Right lobe of liver (tissue), 6 donors: ENCODE measurements around the gene PEDS1. TPM values are rescaled to one million over a fixed set of nuclear protein-coding genes. Genes with fewer than 3 reads are reported as not detected.

Source experiments
- ATAC-seq, 4 donors: fragments of 200-7000 bp; cut with Tn5 transposase; one replicate each; pipeline ENCODE4 v1.9.1; 2020; ENCODE audit warnings: mild to moderate bottlenecking in 4 of 4, moderate library complexity in 4 of 4
- DNase-seq, 3 donors: peaks; one replicate each; pipeline ENCODE4 v3.0.0-alpha.2; 2020
- H3K27ac ChIP-seq, 3 donors: fragments of 200-600 bp; one replicate each; pipeline ENCODE4 v1.8.0; 2022
- H3K27me3 ChIP-seq, 2 donors: fragments of 200-600 bp; one replicate each; pipeline ENCODE4 v1.8.0; 2022
- H3K36me3 ChIP-seq, 4 donors: fragments of 200-600 bp; sonication (generic) in 1 of 4; one replicate each; pipeline versions ENCODE4 v1.5.1 to v1.8.0; 2017 to 2022; ENCODE audit warnings: control low read depth in 1 of 4
- H3K4me1 ChIP-seq, 4 donors: fragments of 200-600 bp; sonication (generic) in 1 of 4; one replicate each; pipeline versions ENCODE4 v1.5.1 to v1.8.0; 2017 to 2022; ENCODE audit warnings: control low read depth in 1 of 4
- H3K4me3 ChIP-seq, 3 donors: fragments of 200-600 bp; one replicate each; pipeline ENCODE4 v1.8.0; 2022
- H3K9me3 ChIP-seq, 4 donors: fragments of 200-600 bp; sonication (generic) in 1 of 4; one replicate each; pipeline versions ENCODE4 v1.5.1 to v1.8.0; 2017 to 2022; ENCODE audit warnings: control low read depth in 1 of 4
- POLR2A ChIP-seq: fragments of 450-650 bp; IDR thresholded peaks from one replicate; pipeline ENCODE4 v1.6.1; 2017; ENCODE audit warnings: antibody characterized with exemption, mild to moderate bottlenecking
- WGBS: methylation state at CpG from one replicate; pipeline ENCODE4 v1.1.6; 2018; ENCODE audit warnings: low coverage, low lambda C conversion rate; ENCODE audit not compliant: insufficient coverage; ENCODE audit errors: missing lambda C conversion rate; 5-methylcytosine and 5-hydroxymethylcytosine counted together
- intact Hi-C, 2 donors: fragments of 100-400 bp; cut with DNase I; formaldehyde crosslinking; loops; one replicate each; pipeline versions ENCODE4 v1.11.2 to v1.14.1; 2022
- total RNA-seq, 6 experiments: library from RNA; depleted of rRNA in 2 of 6; stranded (reverse); fragments of >200 nt in 2 of 6; fragmentation: NEBNext Ultra II Directional in 3 of 6; extraction: Animal tissue kit (Norgen Biotek cat#: 25700) in 3 of 6; gene quantifications; one replicate each; pipeline versions ENCODE4 v1.1.0 to v1.2.4, GENCODE V29; 2016 to 2023
- TF ChIP-seq, protein P1 (sequence below), 4 donors: fragments of 200-600 bp in 3 of 4; fragments of 450-650 bp in 1 of 4; IDR thresholded peaks; one replicate each; pipeline versions ENCODE4 v1.5.1 to v1.8.0; 2016 to 2022; ENCODE audit warnings: antibody characterized with exemption in 4 of 4, mild to moderate bottlenecking in 2 of 4
- donor health status: DM: no; HTN: yes; CAD: no.
- donor health status: DM: no; HTN: no; CAD: no.
- donor health status: DM: no; HTN: no; CAD: no.
- donor health status: DM: no; HTN: yes; CAD: no.
- donor health status: DM: no; HTN: yes; CAD: no.

The PEDS1 gene
- total RNA-seq, 6 experiments from 2014 or later = 6.9 to 25.3 (median 13.7) TPM

GRCh38 chr20:50190251-50191064, 36.9 kb upstream of the PEDS1 start, which contains the start of gene CEBPB:
Gene CEBPB (plus strand): TSS chr20:50190830. CDS start chr20:50191034, 204 bp downstream.
- no CpG with 5 or more reads among the region's 89 CpGs for WGBS
- peak; percentile 45 to 71 (median 55) for ATAC-seq

GRCh38 chr20:50189681-50190250, 36.2 kb upstream of the PEDS1 start:
- intact Hi-C loops = loop anchor here (5.0 to 10.0 kb wide), 6 partner anchors 118 to 395 kb away; no protein-coding TSS in a partner anchor
- peaks cover 0 to 13% (median 7%) of the 10 kb centered on the region in 4 donors for H3K36me3 ChIP-seq
- whole genome bisulfite sequencing = 22% methylated on average over 8 of the region's 29 CpGs
- TF ChIP-seq, protein P1, sequence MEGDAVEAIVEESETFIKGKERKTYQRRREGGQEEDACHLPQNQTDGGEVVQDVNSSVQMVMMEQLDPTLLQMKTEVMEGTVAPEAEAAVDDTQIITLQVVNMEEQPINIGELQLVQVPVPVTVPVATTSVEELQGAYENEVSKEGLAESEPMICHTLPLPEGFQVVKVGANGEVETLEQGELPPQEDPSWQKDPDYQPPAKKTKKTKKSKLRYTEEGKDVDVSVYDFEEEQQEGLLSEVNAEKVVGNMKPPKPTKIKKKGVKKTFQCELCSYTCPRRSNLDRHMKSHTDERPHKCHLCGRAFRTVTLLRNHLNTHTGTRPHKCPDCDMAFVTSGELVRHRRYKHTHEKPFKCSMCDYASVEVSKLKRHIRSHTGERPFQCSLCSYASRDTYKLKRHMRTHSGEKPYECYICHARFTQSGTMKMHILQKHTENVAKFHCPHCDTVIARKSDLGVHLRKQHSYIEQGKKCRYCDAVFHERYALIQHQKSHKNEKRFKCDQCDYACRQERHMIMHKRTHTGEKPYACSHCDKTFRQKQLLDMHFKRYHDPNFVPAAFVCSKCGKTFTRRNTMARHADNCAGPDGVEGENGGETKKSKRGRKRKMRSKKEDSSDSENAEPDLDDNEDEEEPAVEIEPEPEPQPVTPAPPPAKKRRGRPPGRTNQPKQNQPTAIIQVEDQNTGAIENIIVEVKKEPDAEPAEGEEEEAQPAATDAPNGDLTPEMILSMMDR (IDR thresholded peaks at IDR 0.05) = no peak
- TF ChIP-seq POLR2A = no peak
- H3K4me3 ChIP-seq = peak overlapping the region; percentile 67 to 88 (median 85)
- ATAC-seq = peak; percentile 28 to 54 (median 36)
- no peaks in the 10 kb centered on the region for H3K9me3 ChIP-seq
- H3K27ac ChIP-seq = peak overlapping the region; percentile 98
- peak; percentile 89 to 93 (median 89) for DNase-seq
- H3K4me1 ChIP-seq = peaks cover 0 to 34% (median 14%) of the 10 kb centered on the region in 4 donors
- no peaks in the 10 kb centered on the region for H3K27me3 ChIP-seq

More at GRCh38 chr20:50190251-50191064, 36.9 kb upstream of the PEDS1 start, which contains the start of gene CEBPB:
- peak; percentile 100 for TF ChIP-seq POLR2A
- TF ChIP-seq, protein P1 (IDR thresholded peaks at IDR 0.05) = peak; percentile 67 to 80 (median 76)
- no peaks in the 10 kb centered on the region for H3K27me3 ChIP-seq
- no peaks in the 10 kb centered on the region for H3K9me3 ChIP-seq
- DNase-seq = peak; percentile 95 to 98 (median 97)
- H3K27ac ChIP-seq = peak within 1 kb of the TSS; percentile 98
- intact Hi-C loops = loop anchor here (5.0 kb wide), 3 partner anchors 117 to 387 kb away; no protein-coding TSS in a partner anchor
- peaks cover 0 to 34% (median 14%) of the 10 kb centered on the region in 4 donors for H3K4me1 ChIP-seq
- peak within 1 kb of the TSS; percentile 67 to 88 (median 85) for H3K4me3 ChIP-seq
- H3K36me3 ChIP-seq = peaks cover 0 to 13% (median 7%) of the 10 kb centered on the region in 4 donors

- Histone ChIP-seq H3K9me3 (no peaks in the 10 kb centered on the region), H3K4me1 (peaks cover 0 to 34% (median 14%) of the 10 kb centered on the region in 4 donors), H3K27ac (peak overlapping the region; percentile 98), H3K4me3 (peak overlapping the region in 2 of 3 donors; percentile 85 to 88), H3K27me3 (no peaks in the 10 kb centered on the region), H3K36me3 (peaks cover 0 to 13% (median 7%) of the 10 kb centered on the region in 4 donors)
- 46% methylated on average over 4 of the region's 18 CpGs for WGBS
- ATAC-seq = peak; percentile 39 to 71 (median 58)
- TF ChIP-seq, protein P1 (IDR thresholded peaks at IDR 0.05) = no peak
- peak; percentile 84 for TF ChIP-seq POLR2A
- peak; percentile 90 to 98 (median 98) for DNase-seq
- intact Hi-C loops = loop anchor here (5.0 to 10.0 kb wide), 3 partner anchors 213 to 396 kb away; no protein-coding TSS in a partner anchor
These were observed 35.6 kb upstream of the PEDS1 start for GRCh38 chr20:50188879-50189680.

DNA sequence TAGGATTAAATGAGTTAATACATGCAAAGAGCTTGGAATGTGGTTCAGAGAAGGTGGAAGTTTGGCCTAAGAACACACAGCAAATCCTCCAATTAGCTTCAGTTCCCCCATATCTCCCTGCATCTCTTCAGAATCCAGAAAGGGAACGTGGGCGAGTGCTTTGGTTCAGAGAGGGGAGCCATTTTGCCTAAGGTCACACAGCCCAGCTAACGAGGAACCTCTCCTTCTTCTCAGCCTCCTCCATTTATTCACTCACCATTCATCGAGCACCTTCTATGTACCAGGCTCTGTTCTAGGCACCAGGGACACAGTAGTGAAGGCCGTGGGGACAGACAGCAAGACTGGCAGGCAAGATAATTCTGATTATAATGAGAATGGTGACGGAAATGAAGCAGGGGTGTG, 34.8 kb upstream of the PEDS1 start:
- no peaks in the 10 kb centered on the region for H3K27me3 ChIP-seq
- peak overlapping the region; percentile 66 to 98 (median 98) for H3K27ac ChIP-seq
- intact Hi-C loops = loop anchor here (5.0 to 10.0 kb wide), 3 partner anchors 214 to 397 kb away; no protein-coding TSS in a partner anchor
- H3K4me1 ChIP-seq = peaks cover 0 to 34% (median 14%) of the 10 kb centered on the region in 4 donors
- H3K4me3 ChIP-seq = no peak overlapping the region
- ATAC-seq (no peak), DNase-seq (no peak)
- H3K36me3 ChIP-seq = peaks cover 0 to 7% (median 4%) of the 10 kb centered on the region in 4 donors
- WGBS = 86% methylated on average over 5 of the region's 6 CpGs
- H3K9me3 ChIP-seq = no peaks in the 10 kb centered on the region
- TF ChIP-seq POLR2A = no peak
- TF ChIP-seq, protein P1 (IDR thresholded peaks at IDR 0.05) = no peak
